GM12878 (cell line): ENCODE measurements around the gene TCF7L1. TPM values are rescaled to one million over a fixed set of nuclear protein-coding genes. Genes with fewer than 3 reads are reported as not detected.

Source experiments
- ATAC-seq: fragments of 200-7000 bp; cut with Tn5 transposase; 3 replicates; pipeline ENCODE4 v1.9.1; 2020; ENCODE audit warnings: mild to moderate bottlenecking, moderate library complexity
- BruUV-seq: library from RNA; stranded (reverse); fragments of 400-500 nt; replicated peaks from 2 replicates; lab custom pipeline; 2021; lab: Mats Ljungman, UMichigan
- CTCF ChIA-PET: fragments of 300-600 bp; sonication (Branson Sonifier 250); formaldehyde crosslinking; extraction: SDS; loops from one replicate; lab custom pipeline; 2021; ENCODE audit warnings: inconsistent platforms; lab: Yijun Ruan, JAX
- POLR2A ChIA-PET: fragments of 350-600 bp; formaldehyde crosslinking; extraction: SDS; loops from one replicate; lab custom pipeline; 2021; ENCODE audit warnings: inconsistent platforms; lab: Charles Lee
- RAD21 ChIA-PET: fragments of 300-600 bp; sonication (Branson Sonifier 250); formaldehyde crosslinking; loops from one replicate; lab custom pipeline; 2023; ENCODE audit warnings: antibody characterized with exemption; ENCODE audit not compliant: unreplicated experiment; lab: Charles Lee
- SMC1A ChIA-PET: fragments of 300-600 bp; sonication (Branson Sonifier 250); formaldehyde crosslinking; loops from one replicate; lab custom pipeline; 2023; ENCODE audit not compliant: unreplicated experiment, uncharacterized antibody; lab: Charles Lee
- DNase-seq: peaks from one replicate; pipeline ENCODE4 v3.0.0-alpha.2; 2011; ENCODE audit warnings: low read depth, low spot score
- FAIRE-seq: peaks from 3 replicates; lab custom pipeline; 2011; peaks lifted over from hg19 to GRCh38; lab: Jason Lieb, UNC
- H2AFZ ChIP-seq: 2 replicates; pipeline ENCODE4 v1.6.0; 2011; ENCODE audit warnings: low read depth, low read length, control low read depth; ENCODE audit not compliant: control insufficient read depth
- H3K27ac ChIP-seq: 2 replicates; pipeline ENCODE4 v1.5.1; 2011; ENCODE audit warnings: control low read depth; ENCODE audit not compliant: control insufficient read depth, insufficient read depth
- H3K27me3 ChIP-seq, 2 experiments: replicated peaks in 1 of 2; 2 replicates each; pipeline versions ENCODE4 v1.6.0 to v1.6.1; 2011; ENCODE audit warnings: low read length in 1 of 2; ENCODE audit not compliant: control insufficient read depth in 2 of 2, insufficient read depth in 2 of 2
- H3K36me3 ChIP-seq, 2 experiments: 2 replicates each; pipeline ENCODE4 v1.5.1; 2011; ENCODE audit warnings: low read length in 1 of 2; ENCODE audit not compliant: control insufficient read depth in 2 of 2, insufficient read depth in 2 of 2
- H3K4me1 ChIP-seq: 2 replicates; pipeline ENCODE4 v1.6.1; 2011; ENCODE audit warnings: mild to moderate bottlenecking, low read length, moderate library complexity, mixed read lengths; ENCODE audit not compliant: control insufficient read depth, insufficient read depth
- H3K4me2 ChIP-seq: 2 replicates; pipeline ENCODE4 v1.6.0; 2011; ENCODE audit warnings: control low read depth; ENCODE audit not compliant: control insufficient read depth, insufficient read depth
- H3K4me3 ChIP-seq: fragments of 200-600 bp; sonication (generic); 2 replicates; pipeline ENCODE4 v1.5.1; 2016
- H3K79me2 ChIP-seq: 2 replicates; pipeline ENCODE4 v1.6.0; 2011; ENCODE audit warnings: low read length; ENCODE audit not compliant: control insufficient read depth, insufficient read depth
- H3K9ac ChIP-seq: 2 replicates; pipeline ENCODE4 v1.8.0; 2011; ENCODE audit warnings: low read length, control low read depth, mixed read lengths; ENCODE audit not compliant: control insufficient read depth, insufficient read depth
- H3K9me3 ChIP-seq: replicated peaks from 3 replicates; pipeline ENCODE4 v1.5.1; 2011; ENCODE audit warnings: mild to moderate bottlenecking, low read length; ENCODE audit not compliant: control insufficient read depth, insufficient read depth
- H4K20me1 ChIP-seq: 2 replicates; pipeline ENCODE4 v1.6.0; 2011; ENCODE audit not compliant: control insufficient read depth, insufficient read depth
- ATF7 ChIP-seq: fragments of 450-650 bp; IDR thresholded peaks from 2 replicates; pipeline ENCODE4 v1.6.1; 2016; ENCODE audit warnings: low read depth, mild to moderate bottlenecking
- CEBPB ChIP-seq, 2 experiments: fragments of 150-350 bp in 1 of 2; IDR thresholded peaks; 2 replicates each; pipeline ENCODE4 v1.6.1; 2012 to 2014; ENCODE audit warnings: low read depth in 2 of 2, low read length in 2 of 2, borderline replicate concordance in 1 of 2, inconsistent platforms in 1 of 2
- CREM ChIP-seq: IDR thresholded peaks from 2 replicates; pipeline ENCODE4 v1.6.1; 2014; ENCODE audit warnings: antibody characterized with exemption, low read depth
- IKZF1 ChIP-seq: fragments of 450-650 bp; conservative IDR thresholded peaks from 2 replicates; pipeline ENCODE4 v1.6.1; 2017; ENCODE audit warnings: antibody characterized with exemption, mild to moderate bottlenecking
- LARP7 ChIP-seq: fragments of 450-650 bp; IDR thresholded peaks from 2 replicates; pipeline ENCODE4 v1.6.1; 2017; ENCODE audit warnings: mild to moderate bottlenecking
- MEF2B ChIP-seq: fragments of 450-650 bp; IDR thresholded peaks from 2 replicates; pipeline ENCODE4 v1.6.1; 2018; ENCODE audit warnings: mild to moderate bottlenecking, moderate library complexity; ENCODE audit not compliant: partially characterized antibody, poor library complexity, severe bottlenecking
- NFYB ChIP-seq: IDR thresholded peaks from 2 replicates; pipeline ENCODE4 v1.6.1; 2011; ENCODE audit warnings: low read depth, mild to moderate bottlenecking, low read length, improper control_type of control experiment, moderate library complexity; ENCODE audit not compliant: insufficient read depth
- NR2C2 ChIP-seq: IDR thresholded peaks from 2 replicates; pipeline ENCODE4 v1.6.1; 2011; ENCODE audit warnings: borderline replicate concordance, low read depth; ENCODE audit not compliant: control insufficient read depth, insufficient read length
- SIN3A ChIP-seq: IDR thresholded peaks from 2 replicates; pipeline ENCODE4 v1.6.1; 2012; ENCODE audit warnings: low read depth, low read length, improper control_type of control experiment
- SMARCA5 ChIP-seq: fragments of 450-650 bp; IDR thresholded peaks from 2 replicates; pipeline ENCODE4 v1.6.1; 2017; ENCODE audit warnings: mild to moderate bottlenecking
- SREBF1 ChIP-seq: IDR thresholded peaks from 2 replicates; pipeline ENCODE4 v1.6.1; 2012; ENCODE audit warnings: mild to moderate bottlenecking, low read length
- SRF ChIP-seq, 2 experiments: IDR thresholded peaks; 2 replicates each; pipeline ENCODE4 v1.6.1; 2011; ENCODE audit warnings: low read depth in 2 of 2, low read length in 2 of 2, mild to moderate bottlenecking in 1 of 2, moderate library complexity in 1 of 2
- SUZ12 ChIP-seq: fragments of 200-600 bp; sonication (generic); IDR thresholded peaks from one replicate; pipeline ENCODE4 v1.6.1; 2018; ENCODE audit warnings: antibody characterized with exemption, mild to moderate bottlenecking; ENCODE audit not compliant: unreplicated experiment
- TARDBP ChIP-seq: IDR thresholded peaks from 2 replicates; pipeline ENCODE4 v1.6.1; 2016; ENCODE audit warnings: borderline replicate concordance
- YBX1 ChIP-seq: fragments of 450-650 bp; IDR thresholded peaks from 2 replicates; pipeline ENCODE4 v1.6.1; 2016; ENCODE audit warnings: antibody characterized with exemption
- YY1 ChIP-seq: IDR thresholded peaks from 2 replicates; pipeline ENCODE4 v1.6.1; 2011; ENCODE audit warnings: low read depth, mild to moderate bottlenecking, low read length
- WGBS: methylation state at CpG from one replicate; pipeline ENCODE4 v1.1.6; 2016; ENCODE audit warnings: low lambda C conversion rate; ENCODE audit not compliant: insufficient replicate concordance, insufficient coverage; ENCODE audit errors: missing lambda C conversion rate; 5-methylcytosine and 5-hydroxymethylcytosine counted together
- in situ Hi-C: fragments of 300-500 bp; cut with MboI; formaldehyde crosslinking; loops from 9 replicates; pipeline ENCODE4 v1.14.3; 2018; ENCODE audit warnings: mixed read lengths
- intact Hi-C: fragments of 100-400 bp; cut with micrococcal nuclease; formaldehyde crosslinking; loops from one replicate; pipeline ENCODE4 v1.14.2; 2022; ENCODE audit not compliant: unreplicated experiment
- polyA plus RNA-seq, 11 experiments: library from polyadenylated mRNA; depleted of rRNA in 4 of 11; unstranded in 6 of 11; stranded (reverse) in 5 of 11; fragments of >200 nt; fragmentation: Nextera tagmentation in 4 of 11; fragmentation: Illumina TruSeq in 1 of 11; extraction: Ambion mirVana in 4 of 11; extraction: Trizol in 1 of 11; gene quantifications; 1 replicate in 1 of 11; 2 replicates in 10 of 11; pipeline versions ENCODE4 v1.2.1 to v1.2.3, GENCODE V29; 2011 to 2016; ENCODE audit warnings: inconsistent platforms in 2 of 11, missing spikeins in 2 of 11, low read depth in 1 of 11
- total RNA-seq, 4 experiments: library from RNA; depleted of rRNA in 3 of 4; stranded (reverse); fragments of >200 nt in 3 of 4; fragmentation: Illumina TruSeq in 1 of 4; extraction: Trizol in 1 of 4; gene quantifications; 2 replicates each; pipeline versions ENCODE4 v1.2.1 to v1.2.3, GENCODE V29; 2013 to 2021
- TF ChIP-seq, protein P1 (sequence below): IDR thresholded peaks from 2 replicates; pipeline ENCODE4 v1.6.1; 2011; ENCODE audit warnings: borderline replicate concordance, low read depth, mild to moderate bottlenecking, moderate library complexity, low read length; ENCODE audit not compliant: insufficient read depth, poor library complexity, severe bottlenecking
- TF ChIP-seq, protein P2 (sequence below): fragments of 450-650 bp; IDR thresholded peaks from 2 replicates; pipeline ENCODE4 v1.6.1; 2014; ENCODE audit warnings: mild to moderate bottlenecking
- TF ChIP-seq, protein P3 (sequence below): IDR thresholded peaks from 2 replicates; pipeline ENCODE4 v1.6.1; 2012; ENCODE audit warnings: low read depth, low read length, improper control_type of control experiment

Gene TCF7L1
- total and polyA plus RNA-seq, 10 of the 15 experiments (the other 5 are each of a cell fraction or from before 2014, with no cell fraction given) = 0.03 to 0.11 (median 0.10) TPM; not detected in 7

DNA sequence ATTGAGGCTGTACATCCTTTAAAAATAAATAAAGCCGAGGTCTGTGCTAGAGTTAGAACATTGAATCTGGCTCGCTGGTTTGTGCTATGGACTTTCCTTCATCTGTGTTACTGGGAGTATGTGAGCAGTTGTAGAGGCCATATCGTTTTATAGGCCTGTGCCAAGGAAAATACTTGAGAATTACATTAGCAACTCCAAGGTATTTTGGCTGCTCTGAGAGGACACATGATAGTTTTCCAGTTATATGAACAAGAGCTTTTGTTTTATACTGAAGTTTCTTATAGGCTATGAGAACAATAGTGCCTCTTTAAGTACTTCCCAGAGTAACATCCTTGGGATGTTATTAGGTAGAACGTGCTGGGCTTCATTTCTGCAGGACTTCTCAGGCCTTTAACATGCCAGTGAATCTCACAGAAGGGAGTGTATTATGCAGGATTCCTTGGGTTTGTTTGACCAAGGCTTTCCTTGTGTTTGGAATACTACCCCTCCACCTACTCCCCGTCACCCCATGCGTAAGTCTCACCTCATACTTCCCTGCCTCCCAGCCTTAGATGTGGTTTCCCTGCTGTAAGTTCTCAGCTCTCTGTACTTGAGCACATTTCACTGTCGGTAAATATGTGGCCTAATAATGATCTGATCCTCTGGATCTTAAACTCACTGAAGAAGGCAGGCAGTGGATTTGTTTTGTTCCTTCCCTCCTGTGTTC, 21.0 kb downstream of the TCF7L1 start:
- H3K4me3 ChIP-seq = no peak overlapping the region
- ATAC-seq = no peak
- no peak overlapping the region for H3K27ac ChIP-seq
- RAD21 ChIA-PET = no interaction called here
- no peak overlapping the region for H3K9ac ChIP-seq
- SMC1A ChIA-PET = no interaction called here
- no peak overlapping the region for H2AFZ ChIP-seq
- no peaks in the 10 kb centered on the region for H3K4me1 ChIP-seq
- TF ChIP-seq SMARCA5 (no peak), SIN3A (no peak), LARP7 (no peak), YBX1 (no peak), SRF (IDR thresholded peaks at IDR 0.05; ENCODE audit: low read depth in 2 of 2, low read length in 2 of 2) (no peak), CEBPB (IDR thresholded peaks at IDR 0.05; ENCODE audit: borderline replicate concordance in 1 of 2, low read depth in 2 of 2, low read length in 2 of 2) (no peak), MEF2B (no peak), SUZ12 (no peak), CREM (no peak), NFYB (no peak), YY1 (no peak), SREBF1 (no peak), TARDBP (no peak), IKZF1 (no peak), ATF7 (no peak), NR2C2 (no peak)
- TF ChIP-seq, protein P1, sequence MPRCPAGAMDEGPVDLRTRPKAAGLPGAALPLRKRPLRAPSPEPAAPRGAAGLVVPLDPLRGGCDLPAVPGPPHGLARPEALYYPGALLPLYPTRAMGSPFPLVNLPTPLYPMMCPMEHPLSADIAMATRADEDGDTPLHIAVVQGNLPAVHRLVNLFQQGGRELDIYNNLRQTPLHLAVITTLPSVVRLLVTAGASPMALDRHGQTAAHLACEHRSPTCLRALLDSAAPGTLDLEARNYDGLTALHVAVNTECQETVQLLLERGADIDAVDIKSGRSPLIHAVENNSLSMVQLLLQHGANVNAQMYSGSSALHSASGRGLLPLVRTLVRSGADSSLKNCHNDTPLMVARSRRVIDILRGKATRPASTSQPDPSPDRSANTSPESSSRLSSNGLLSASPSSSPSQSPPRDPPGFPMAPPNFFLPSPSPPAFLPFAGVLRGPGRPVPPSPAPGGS = no peak
- TF ChIP-seq, protein P2, sequence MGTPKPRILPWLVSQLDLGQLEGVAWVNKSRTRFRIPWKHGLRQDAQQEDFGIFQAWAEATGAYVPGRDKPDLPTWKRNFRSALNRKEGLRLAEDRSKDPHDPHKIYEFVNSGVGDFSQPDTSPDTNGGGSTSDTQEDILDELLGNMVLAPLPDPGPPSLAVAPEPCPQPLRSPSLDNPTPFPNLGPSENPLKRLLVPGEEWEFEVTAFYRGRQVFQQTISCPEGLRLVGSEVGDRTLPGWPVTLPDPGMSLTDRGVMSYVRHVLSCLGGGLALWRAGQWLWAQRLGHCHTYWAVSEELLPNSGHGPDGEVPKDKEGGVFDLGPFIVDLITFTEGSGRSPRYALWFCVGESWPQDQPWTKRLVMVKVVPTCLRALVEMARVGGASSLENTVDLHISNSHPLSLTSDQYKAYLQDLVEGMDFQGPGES = no peak
- TF ChIP-seq, protein P3, sequence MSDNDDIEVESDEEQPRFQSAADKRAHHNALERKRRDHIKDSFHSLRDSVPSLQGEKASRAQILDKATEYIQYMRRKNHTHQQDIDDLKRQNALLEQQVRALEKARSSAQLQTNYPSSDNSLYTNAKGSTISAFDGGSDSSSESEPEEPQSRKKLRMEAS = no peak
- TF ChIP-seq, all 136 proteins: peak for 0
- no peaks in the 10 kb centered on the region for H3K79me2 ChIP-seq
- ChIA-PET CTCF (interaction anchor here (1.0 kb wide), 1 partner anchor 11 kb away, joined by 3 read pairs; no protein-coding TSS in a partner anchor), POLR2A (no interaction called here)
- WGBS = 25% methylated on average over 7 of the region's 7 CpGs
- DNase-seq (no peak), FAIRE-seq (no peak)
- no peaks in the 10 kb centered on the region for H4K20me1 ChIP-seq
- BruUV-seq = no TSS peak
- H3K9me3 ChIP-seq = no peaks in the 10 kb centered on the region
- intact Hi-C loops = no loop called here
- H3K36me3 ChIP-seq = no peaks in the 10 kb centered on the region
- peaks cover 0 to 3% of the 10 kb centered on the region in 2 experiments; a peak in 1 of 4 replicates for H3K27me3 ChIP-seq
- H3K4me2 ChIP-seq = no peak overlapping the region
- in situ Hi-C loops = no loop called here
